Activated naive CD8-positive, alpha-beta T cell treated with anti-CD3 and anti-CD28 coated beads, Interleukin-2, amount 50 U/mL, for 24 hours (primary cell): ENCODE data around the gene SLC37A1.

Experiments
- ATAC-seq: fragments of 150-1000 bp; cut with Tn5 transposase; one replicate; pipeline ENCODE4 v1.10.0; 2021
- DNase-seq: peaks from one replicate; pipeline ENCODE4 v3.0.0; 2021
- H3K27ac Mint-ChIP-seq: one replicate; pipeline ENCODE4 v1.8.0; 2021; ENCODE audit warnings: mild to moderate bottlenecking, mixed read lengths
- H3K27me3 Mint-ChIP-seq: one replicate; pipeline ENCODE4 v1.8.0; 2021; ENCODE audit warnings: mixed read lengths
- H3K36me3 Mint-ChIP-seq: one replicate; pipeline ENCODE4 v1.8.0; 2021; ENCODE audit warnings: low read depth, mixed read lengths
- H3K4me1 Mint-ChIP-seq: one replicate; pipeline ENCODE4 v1.8.0; 2021; ENCODE audit warnings: mixed read lengths
- H3K4me3 Mint-ChIP-seq: one replicate; pipeline ENCODE4 v1.8.0; 2021; ENCODE audit warnings: mild to moderate bottlenecking, moderate library complexity, mixed read lengths
- H3K9me3 Mint-ChIP-seq: one replicate; pipeline ENCODE4 v1.8.0; 2021; ENCODE audit warnings: mixed read lengths

The SLC37A1 gene

GRCh38 chr21:42568866-42569731 is 55.4 kb downstream of the SLC37A1 start:
- no peaks in the 10 kb centered on the region for H3K27me3 Mint-ChIP-seq
- H3K4me1 Mint-ChIP-seq: no peaks in the 10 kb centered on the region
- no peaks in the 10 kb centered on the region for H3K9me3 Mint-ChIP-seq
- no peak overlapping the region for H3K4me3 Mint-ChIP-seq
- H3K27ac Mint-ChIP-seq: no peak overlapping the region
- no peak for ATAC-seq
- no peak for DNase-seq
- H3K36me3 Mint-ChIP-seq: peaks cover 10% of the 10 kb centered on the region

GRCh38 chr21:42569732-42570301 is 56.2 kb downstream of the SLC37A1 start:
- H3K4me1 Mint-ChIP-seq: no peaks in the 10 kb centered on the region
- no peaks in the 10 kb centered on the region for H3K9me3 Mint-ChIP-seq
- H3K36me3 Mint-ChIP-seq: peaks cover 13% of the 10 kb centered on the region
- H3K27me3 Mint-ChIP-seq: no peaks in the 10 kb centered on the region
- DNase-seq (no peak), ATAC-seq (no peak)
- H3K4me3 Mint-ChIP-seq: no peak overlapping the region
- H3K27ac Mint-ChIP-seq: no peak overlapping the region

GRCh38 chr21:42570362-42570761 is 56.7 kb downstream of the SLC37A1 start:
- no peaks in the 10 kb centered on the region for H3K27me3 Mint-ChIP-seq
- no peak overlapping the region for H3K27ac Mint-ChIP-seq
- DNase-seq (no peak), ATAC-seq (no peak)
- no peaks in the 10 kb centered on the region for H3K9me3 Mint-ChIP-seq
- no peak overlapping the region for H3K4me3 Mint-ChIP-seq
- no peaks in the 10 kb centered on the region for H3K4me1 Mint-ChIP-seq
- H3K36me3 Mint-ChIP-seq: peaks cover 15% of the 10 kb centered on the region

- ATAC-seq (no peak), DNase-seq (no peak)
- peaks cover 21% of the 10 kb centered on the region for H3K36me3 Mint-ChIP-seq
- no peaks in the 10 kb centered on the region for H3K27me3 Mint-ChIP-seq
- H3K27ac Mint-ChIP-seq: no peak overlapping the region
- H3K4me3 Mint-ChIP-seq: no peak overlapping the region
- H3K4me1 Mint-ChIP-seq: no peaks in the 10 kb centered on the region
- no peaks in the 10 kb centered on the region for H3K9me3 Mint-ChIP-seq
Measured at GRCh38 chr21:42570841-42571387, 57.3 kb downstream of the SLC37A1 start.

- H3K27me3 Mint-ChIP-seq: no peaks in the 10 kb centered on the region
- peaks cover 4% of the 10 kb centered on the region for H3K9me3 Mint-ChIP-seq
- no peak overlapping the region for H3K4me3 Mint-ChIP-seq
- DNase-seq (no peak), ATAC-seq (no peak)
- no peak overlapping the region for H3K27ac Mint-ChIP-seq
- H3K4me1 Mint-ChIP-seq: no peaks in the 10 kb centered on the region
- H3K36me3 Mint-ChIP-seq: peaks cover 27% of the 10 kb centered on the region
Measured at GRCh38 chr21:42571391-42572150, 57.9 kb downstream of the SLC37A1 start.

- Mint-ChIP-seq H3K4me3 (no peak overlapping the region), H3K4me1 (no peaks in the 10 kb centered on the region), H3K36me3 (peaks cover 35% of the 10 kb centered on the region), H3K27me3 (no peaks in the 10 kb centered on the region), H3K9me3 (peaks cover 9% of the 10 kb centered on the region), H3K27ac (no peak overlapping the region)
- ATAC-seq (no peak), DNase-seq (no peak)
Measured at GRCh38 chr21:42572906-42573495, 59.3 kb downstream of the SLC37A1 start.

GRCh38 chr21:42574234-42575027 is 60.8 kb downstream of the SLC37A1 start:
- ATAC-seq (no peak), DNase-seq (no peak)
- Mint-ChIP-seq H3K4me3 (no peak overlapping the region), H3K4me1 (no peaks in the 10 kb centered on the region), H3K27me3 (no peaks in the 10 kb centered on the region), H3K36me3 (peaks cover 35% of the 10 kb centered on the region), H3K9me3 (peaks cover 9% of the 10 kb centered on the region), H3K27ac (no peak overlapping the region)

- H3K27ac Mint-ChIP-seq: no peak overlapping the region
- H3K27me3 Mint-ChIP-seq: no peaks in the 10 kb centered on the region
- peaks cover 35% of the 10 kb centered on the region for H3K36me3 Mint-ChIP-seq
- H3K4me3 Mint-ChIP-seq: no peak overlapping the region
- peaks cover 9% of the 10 kb centered on the region for H3K9me3 Mint-ChIP-seq
- ATAC-seq (no peak), DNase-seq (no peak)
- no peaks in the 10 kb centered on the region for H3K4me1 Mint-ChIP-seq
Measured at GRCh38 chr21:42575111-42575510, 61.5 kb downstream of the SLC37A1 start.

- Mint-ChIP-seq H3K36me3 (peaks cover 32% of the 10 kb centered on the region), H3K4me1 (no peaks in the 10 kb centered on the region)
Measured at GRCh38 chr21:42576639-42577038, 63.0 kb downstream of the SLC37A1 start.

GRCh38 chr21:42578034-42578433 is 64.4 kb downstream of the SLC37A1 start:
- Mint-ChIP-seq H3K36me3 (peaks cover 28% of the 10 kb centered on the region), H3K4me3 (no peak overlapping the region), H3K9me3 (peaks cover 9% of the 10 kb centered on the region), H3K27ac (no peak overlapping the region), H3K27me3 (no peaks in the 10 kb centered on the region), H3K4me1 (no peaks in the 10 kb centered on the region)
- ATAC-seq: no peak
- DNase-seq: no peak

More at GRCh38 chr21:42576639-42577038, 63.0 kb downstream of the SLC37A1 start:
- Mint-ChIP-seq H3K27me3 (no peaks in the 10 kb centered on the region), H3K27ac (no peak overlapping the region), H3K9me3 (peaks cover 9% of the 10 kb centered on the region), H3K4me3 (no peak overlapping the region)
- no peak for ATAC-seq
- DNase-seq: no peak

GRCh38 chr21:42578761-42579415 is 65.2 kb downstream of the SLC37A1 start:
- Mint-ChIP-seq H3K9me3 (peaks cover 9% of the 10 kb centered on the region), H3K4me1 (no peaks in the 10 kb centered on the region), H3K4me3 (no peak overlapping the region), H3K27ac (no peak overlapping the region), H3K36me3 (peaks cover 25% of the 10 kb centered on the region), H3K27me3 (no peaks in the 10 kb centered on the region)
- no peak for DNase-seq
- ATAC-seq: no peak

- H3K4me3 Mint-ChIP-seq: no peak overlapping the region
- no peaks in the 10 kb centered on the region for H3K4me1 Mint-ChIP-seq
- no peak for DNase-seq
- peaks cover 9% of the 10 kb centered on the region for H3K9me3 Mint-ChIP-seq
- ATAC-seq: no peak
- H3K27me3 Mint-ChIP-seq: no peaks in the 10 kb centered on the region
- no peak overlapping the region for H3K27ac Mint-ChIP-seq
- H3K36me3 Mint-ChIP-seq: peaks cover 25% of the 10 kb centered on the region
Measured at GRCh38 chr21:42579456-42580075, 65.9 kb downstream of the SLC37A1 start.
